HG03025 (cell line): Measurements from ENCODE around the gene POU4F3.

Source experiments
- ATAC-seq: cut with Tn5 transposase; IDR thresholded peaks from one replicate; pipeline ENCODE4 v1.9.1; 2021; ENCODE audit warnings: mild to moderate bottlenecking, moderate library complexity; ENCODE audit not compliant: unreplicated experiment, low FRiP score

Gene POU4F3

DNA sequence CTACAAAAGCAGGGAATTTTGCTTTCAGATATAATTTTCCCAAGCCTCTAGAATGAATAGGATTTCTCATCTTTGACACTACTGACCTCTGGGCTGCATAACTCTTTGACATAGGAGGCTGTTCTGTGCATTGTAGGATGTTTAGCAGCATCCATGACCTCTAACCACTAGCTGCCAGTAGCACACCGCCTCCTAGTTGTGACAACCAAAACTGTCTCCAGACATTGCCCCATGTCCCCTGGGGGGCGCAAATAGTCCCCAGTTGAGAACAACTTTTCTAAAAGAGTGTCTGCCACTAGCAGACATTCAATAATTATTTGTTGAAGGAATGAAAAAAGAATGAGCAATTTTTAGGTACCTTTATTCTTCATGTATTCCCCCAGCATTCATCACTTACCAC, 51.8 kb downstream of the POU4F3 start:
- no peak for ATAC-seq
